ENCODE results near the gene B3GLCT.

The B3GLCT gene

GRCh38 chr13:31201341-31202031, 1.7 kb downstream of the B3GLCT start:
- TF ChIP-seq POLR2AphosphoS5 (IDR thresholded peaks at IDR 0.05; ENCODE audit: low read depth), result no peak
- TF ChIP-seq REST (IDR thresholded peaks at IDR 0.05; ENCODE audit: insufficient replicate concordance, low read depth), result no peak
- no peak for TF ChIP-seq GABPA (IDR thresholded peaks at IDR 0.05; ENCODE audit: low read depth)
- TF ChIP-seq CTCF (IDR thresholded peaks at IDR 0.05; ENCODE audit: insufficient read depth, low read length), result no peak
- no peak for TF ChIP-seq SPI1 (IDR thresholded peaks at IDR 0.05; ENCODE audit: borderline replicate concordance, low read depth)
- H3K4me3 ChIP-seq (replicated peaks; ENCODE audit: insufficient read depth, low read length), result no peak overlapping the region
- no peaks in the 10 kb centered on the region for H3K27me3 ChIP-seq (ENCODE audit: insufficient read depth, poor library complexity, severe bottlenecking)
- H3K27ac ChIP-seq (replicated peaks), result no peak overlapping the region
- DNase-seq (ENCODE audit: low read depth in 1 of 2, low spot score in 1 of 2), result no peak

GRCh38 chr13:31204592-31204991, 4.8 kb downstream of the B3GLCT start:
- no peak overlapping the region for H3K27ac ChIP-seq (replicated peaks)
- no peak for TF ChIP-seq GABPA (IDR thresholded peaks at IDR 0.05; ENCODE audit: low read depth)
- TF ChIP-seq SPI1 (IDR thresholded peaks at IDR 0.05; ENCODE audit: borderline replicate concordance, low read depth), result no peak
- TF ChIP-seq POLR2AphosphoS5 (IDR thresholded peaks at IDR 0.05; ENCODE audit: low read depth), result no peak
- no peak for TF ChIP-seq REST (IDR thresholded peaks at IDR 0.05; ENCODE audit: insufficient replicate concordance, low read depth)
- TF ChIP-seq CTCF (IDR thresholded peaks at IDR 0.05; ENCODE audit: insufficient read depth, low read length), result no peak
- H3K4me3 ChIP-seq (replicated peaks; ENCODE audit: insufficient read depth, low read length), result no peak overlapping the region
- no peak for DNase-seq (ENCODE audit: low read depth in 1 of 2, low spot score in 1 of 2)
- H3K27me3 ChIP-seq (ENCODE audit: insufficient read depth, poor library complexity, severe bottlenecking), result no peaks in the 10 kb centered on the region

GRCh38 chr13:31207661-31208552, 8.1 kb downstream of the B3GLCT start:
- Histone ChIP-seq H3K4me3 (replicated peaks; ENCODE audit: insufficient read depth, low read length) (no peak overlapping the region), H3K27me3 (ENCODE audit: insufficient read depth, poor library complexity, severe bottlenecking) (no peaks in the 10 kb centered on the region), H3K27ac (replicated peaks) (no peak overlapping the region)
- TF ChIP-seq SPI1 (IDR thresholded peaks at IDR 0.05; ENCODE audit: borderline replicate concordance, low read depth), result no peak
- TF ChIP-seq POLR2AphosphoS5 (IDR thresholded peaks at IDR 0.05; ENCODE audit: low read depth), result no peak
- TF ChIP-seq CTCF (IDR thresholded peaks at IDR 0.05; ENCODE audit: insufficient read depth, low read length), result no peak
- no peak for TF ChIP-seq REST (IDR thresholded peaks at IDR 0.05; ENCODE audit: insufficient replicate concordance, low read depth)
- no peak for TF ChIP-seq GABPA (IDR thresholded peaks at IDR 0.05; ENCODE audit: low read depth)
- no peak for DNase-seq (ENCODE audit: low read depth in 1 of 2, low spot score in 1 of 2)
